H1 (cell line): Measurements from ENCODE around the gene CRYGS. TPM values are rescaled to one million over a fixed set of nuclear protein-coding genes. Genes with fewer than 3 reads are reported as not detected.

Source experiments
- KDM4A ChIP-seq: IDR thresholded peaks from one replicate; pipeline ENCODE4 v1.7.1; 2012; ENCODE audit warnings: low read depth, mild to moderate bottlenecking, moderate library complexity, low read length, inconsistent platforms; ENCODE audit not compliant: severe bottlenecking
- NRF1 ChIP-seq: IDR thresholded peaks from 2 replicates; pipeline ENCODE4 v1.6.1; 2011; ENCODE audit warnings: mild to moderate bottlenecking, low read depth, low read length, improper control_type of control experiment
- RBBP5 ChIP-seq: IDR thresholded peaks from 2 replicates; pipeline ENCODE4 v1.7.1; 2012; ENCODE audit warnings: low read depth, mild to moderate bottlenecking, inconsistent platforms, low read length, moderate library complexity, borderline replicate concordance
- RFX5 ChIP-seq: IDR thresholded peaks from 2 replicates; pipeline ENCODE4 v1.6.1; 2011; ENCODE audit warnings: low read depth, low read length, improper control_type of control experiment, borderline replicate concordance
- SP2 ChIP-seq: IDR thresholded peaks from 2 replicates; pipeline ENCODE4 v1.6.1; 2012; ENCODE audit warnings: mild to moderate bottlenecking, low read length, inconsistent platforms
- TEAD4 ChIP-seq: IDR thresholded peaks from 2 replicates; pipeline ENCODE4 v1.6.1; 2012; ENCODE audit warnings: low read depth, low read length, inconsistent platforms, mixed read lengths
- polyA plus RNA-seq, 7 experiments: library from polyadenylated mRNA; depleted of rRNA in 3 of 7; stranded (reverse) in 5 of 7; unstranded in 2 of 7; fragments of >200 nt in 5 of 7; fragments of 200-250 nt in 2 of 7; gene quantifications; 1 replicate in 5 of 7; 2 replicates in 1 of 7; 4 replicates in 1 of 7; pipeline versions ENCODE4 v1.2.1 to v1.2.3, GENCODE V29; 2011 to 2013; ENCODE audit warnings: missing spikeins in 2 of 7, mixed read lengths in 2 of 7
- total RNA-seq: library from RNA; stranded (reverse); fragmentation: NEBNext Ultra II Directional; extraction: Animal tissue kit (Norgen Biotek cat#: 25700); gene quantifications from 2 replicates; pipeline ENCODE4 v1.2.1, GENCODE V29; 2021

The CRYGS gene
- total and polyA plus RNA-seq, 2 of the 8 experiments (the other 6 are each of a cell fraction or from before 2014, with no cell fraction given), result 1.5 to 1.8 TPM

GRCh38 chr3:186534113-186534669 lies 10.0 kb downstream of the CRYGS start (continued):
- no peak for TF ChIP-seq TEAD4
- no peak for TF ChIP-seq KDM4A
- no peak for TF ChIP-seq NRF1
- no peak for TF ChIP-seq RBBP5
- no peak for TF ChIP-seq RFX5
- TF ChIP-seq SP2, result no peak
